IMR-90 (cell line): ENCODE data around the gene SLC6A7. TPM values are rescaled to one million over a fixed set of nuclear protein-coding genes. Genes with fewer than 3 reads are reported as not detected.
A peak's percentile ranks its signal among the peaks of the same experiment; 100 is the strongest.

ENCODE experiments used
- ATAC-seq: fragments of 200-7000 bp; cut with Tn5 transposase; 2 replicates; pipeline ENCODE4 v1.9.1; 2020; ENCODE audit warnings: low read depth, mild to moderate bottlenecking, moderate library complexity
- BruUV-seq: library from RNA; stranded (reverse); fragments of 400-500 nt; replicated peaks from 2 replicates; lab custom pipeline; 2021; lab: Mats Ljungman, UMichigan
- CTCF ChIA-PET: fragments of 300-600 bp; formaldehyde crosslinking; extraction: SDS; loops from one replicate; lab custom pipeline; 2021; ENCODE audit warnings: antibody characterized with exemption; lab: Yijun Ruan, JAX
- POLR2A ChIA-PET: fragments of 300-600 bp; sonication (Branson Sonifier 250); formaldehyde crosslinking; loops from one replicate; lab custom pipeline; 2022; ENCODE audit warnings: antibody characterized with exemption; ENCODE audit not compliant: unreplicated experiment; lab: Charles Lee
- DNase-seq: peaks from one replicate; pipeline ENCODE4 v3.0.0; 2013
- H2AFZ ChIP-seq: replicated peaks from 2 replicates; pipeline ENCODE3; 2013; ENCODE audit warnings: low read length, mild to moderate bottlenecking; ENCODE audit not compliant: poor library complexity
- H2AK5ac ChIP-seq: 2 replicates; pipeline ENCODE4 v1.6.1; 2013; ENCODE audit warnings: low read depth, low read length, inconsistent platforms
- H2AK9ac ChIP-seq: replicated peaks from 2 replicates; pipeline ENCODE3; 2013; ENCODE audit warnings: mild to moderate bottlenecking, low read depth, low read length, moderate library complexity; ENCODE audit not compliant: poor library complexity
- H2BK120ac ChIP-seq: 2 replicates; pipeline ENCODE4 v1.6.1; 2013; ENCODE audit warnings: low read depth, low read length, inconsistent platforms
- H2BK15ac ChIP-seq: 3 replicates; pipeline ENCODE4 v1.6.1; 2013; ENCODE audit warnings: low read depth, low read length, inconsistent platforms
- H2BK20ac ChIP-seq: 2 replicates; pipeline ENCODE4 v1.6.1; 2013; ENCODE audit warnings: low read depth, mild to moderate bottlenecking, inconsistent platforms, low read length, moderate library complexity
- H2BK5ac ChIP-seq: 2 replicates; pipeline ENCODE4 v1.6.1; 2013; ENCODE audit warnings: mild to moderate bottlenecking, low read depth, low read length, inconsistent platforms; ENCODE audit not compliant: poor library complexity, severe bottlenecking
- H3K14ac ChIP-seq: replicated peaks from 2 replicates; pipeline ENCODE4 v1.6.1; 2013; ENCODE audit warnings: low read depth, low read length, inconsistent platforms
- H3K18ac ChIP-seq: 2 replicates; pipeline ENCODE4 v1.6.1; 2013; ENCODE audit warnings: low read depth, low read length, control low read depth
- H3K23ac ChIP-seq: 2 replicates; pipeline ENCODE4 v1.6.1; 2013; ENCODE audit warnings: low read depth, low read length, inconsistent platforms
- H3K27ac ChIP-seq: 2 replicates; pipeline ENCODE4 v1.5.1; 2013; ENCODE audit warnings: mild to moderate bottlenecking, control low read depth, low read length; ENCODE audit not compliant: insufficient read depth
- H3K27me3 ChIP-seq: 2 replicates; pipeline ENCODE4 v1.6.1; 2013; ENCODE audit warnings: low read length; ENCODE audit not compliant: control insufficient read depth, insufficient read depth
- H3K36me3 ChIP-seq: 2 replicates; pipeline ENCODE4 v1.6.1; 2013; ENCODE audit warnings: low read length, mixed read lengths; ENCODE audit not compliant: control insufficient read depth, insufficient read depth
- H3K4ac ChIP-seq: 2 replicates; pipeline ENCODE4 v1.6.1; 2013; ENCODE audit warnings: low read depth, low read length, inconsistent platforms
- H3K4me1 ChIP-seq: 2 replicates; pipeline ENCODE4 v1.6.1; 2013; ENCODE audit warnings: low read length, mixed read lengths; ENCODE audit not compliant: control insufficient read depth, insufficient read depth
- H3K4me2 ChIP-seq: 2 replicates; pipeline ENCODE4 v1.6.1; 2013; ENCODE audit warnings: low read depth, mild to moderate bottlenecking, control low read depth, low read length, moderate library complexity
- H3K4me3 ChIP-seq: 2 replicates; pipeline ENCODE4 v1.5.1; 2013; ENCODE audit warnings: low read depth, mild to moderate bottlenecking, control low read depth, low read length, moderate library complexity; ENCODE audit not compliant: insufficient read depth
- H3K56ac ChIP-seq: 2 replicates; pipeline ENCODE4 v1.6.1; 2013; ENCODE audit warnings: low read length, inconsistent platforms; ENCODE audit not compliant: insufficient read depth; ENCODE audit errors: extremely low read depth
- H3K79me1 ChIP-seq, 2 experiments: 2 replicates each; pipeline ENCODE4 v1.6.1; 2013; ENCODE audit warnings: low read length in 2 of 2, inconsistent platforms in 1 of 2, low read depth in 1 of 2
- H3K9ac ChIP-seq: 2 replicates; pipeline ENCODE4 v1.6.1; 2013; ENCODE audit warnings: low read depth, low read length, control low read depth
- H3K9me1 ChIP-seq: 2 replicates; pipeline ENCODE4 v1.6.1; 2013; ENCODE audit warnings: low read length, inconsistent platforms; ENCODE audit not compliant: insufficient read depth
- H3K9me3 ChIP-seq: 2 replicates; pipeline ENCODE4 v1.6.1; 2013; ENCODE audit warnings: low read length; ENCODE audit not compliant: control insufficient read depth, insufficient read depth
- H4K20me1 ChIP-seq: 2 replicates; pipeline ENCODE4 v1.6.1; 2013; ENCODE audit warnings: low read length, inconsistent platforms; ENCODE audit not compliant: insufficient read depth
- H4K5ac ChIP-seq: 2 replicates; pipeline ENCODE4 v1.6.1; 2013; ENCODE audit warnings: mild to moderate bottlenecking, low read depth, low read length, control low read depth
- H4K8ac ChIP-seq, 2 experiments: 2 replicates each; pipeline ENCODE4 v1.6.1; 2013; ENCODE audit warnings: low read depth in 2 of 2, low read length in 2 of 2, control low read depth in 1 of 2, inconsistent platforms in 1 of 2
- H4K91ac ChIP-seq: 2 replicates; pipeline ENCODE4 v1.6.1; 2013; ENCODE audit warnings: low read depth, low read length, inconsistent platforms; ENCODE audit not compliant: insufficient read depth
- FOS ChIP-seq: fragments of 150-350 bp; IDR thresholded peaks from 2 replicates; pipeline ENCODE4 v1.6.1; 2016; ENCODE audit warnings: low read depth, low read length
- SMC3 ChIP-seq: fragments of 150-350 bp; IDR thresholded peaks from 2 replicates; pipeline ENCODE4 v1.6.1; 2016; ENCODE audit warnings: low read depth, mild to moderate bottlenecking, antibody characterized with exemption, low read length, moderate library complexity
- WGBS, 2 experiments: methylation state at CpG; one replicate each; pipeline versions ENCODE4 v1.1.5 to v1.1.7; 2013; ENCODE audit warnings: missing lambda C conversion rate in 2 of 2; ENCODE audit not compliant: insufficient read length in 1 of 2; ENCODE audit errors: extremely low coverage in 2 of 2; 5-methylcytosine and 5-hydroxymethylcytosine counted together
- dilution Hi-C: fragments of 300-500 bp; cut with HindIII; formaldehyde crosslinking; loops from one replicate; pipeline ENCODE4 v1.14.3; 2018; ENCODE audit warnings: low sequenced_read_pairs; ENCODE audit not compliant: unreplicated experiment
- in situ Hi-C: fragments of 300-500 bp; cut with MboI; formaldehyde crosslinking; loops from 3 replicates; pipeline ENCODE4 v1.14.3; 2019; ENCODE audit warnings: low sequenced_read_pairs, inconsistent platforms, mixed read lengths
- intact Hi-C: fragments of 100-400 bp; cut with micrococcal nuclease; formaldehyde crosslinking; loops from 2 replicates; pipeline ENCODE4 v1.10.0; 2022
- polyA plus RNA-seq, 3 experiments: library from polyadenylated mRNA; depleted of rRNA; stranded (reverse); fragments of >200 nt; gene quantifications; 2 replicates each; pipeline ENCODE4 v1.2.3, GENCODE V29; 2012; ENCODE audit warnings: low replicate concordance in 1 of 3
- total RNA-seq: library from RNA; depleted of rRNA; stranded (reverse); fragments of >200 nt; gene quantifications from 2 replicates; pipeline ENCODE4 v1.2.3, GENCODE V29; 2012

The SLC6A7 gene
- total and polyA plus RNA-seq, 2 of the 4 experiments (the other 2 are of a cell fraction), result under 0.01 TPM; not detected in 1

- Histone ChIP-seq H2BK20ac (peak overlapping the region; percentile 38), H3K9me3 (no peaks in the 10 kb centered on the region), H2BK120ac (peak overlapping the region; percentile 69), H3K27me3 (no peaks in the 10 kb centered on the region), H3K23ac (no peak overlapping the region), H3K4me2 (peak overlapping the region; percentile 8; the same call in 1 of the 2 replicates), H3K9me1 (peaks cover 6% of the 10 kb centered on the region; the same call in 1 of the 2 replicates), H4K91ac (no peak overlapping the region), H4K5ac (peak overlapping the region; percentile 7; the same call in 1 of the 2 replicates), H3K4ac (peak overlapping the region; percentile 55; the same call in 1 of the 2 replicates), H3K79me1 (no peaks in the 10 kb centered on the region), H2AFZ (peak overlapping the region; percentile 59), H3K4me3 (no peak overlapping the region), H2AK5ac (peak overlapping the region; percentile 33; the same call in 1 of the 2 replicates), H3K4me1 (peaks cover 11% of the 10 kb centered on the region), H3K36me3 (no peaks in the 10 kb centered on the region), H3K56ac (no peak overlapping the region), H2AK9ac (peak overlapping the region; percentile 60), H2BK15ac (peak overlapping the region; percentile 76; the same call in 1 of the 3 replicates), H3K14ac (peak overlapping the region; percentile 34), H3K9ac (no peak overlapping the region), H4K20me1 (no peaks in the 10 kb centered on the region), H2BK5ac (no peak overlapping the region), H4K8ac (0 out of 4 replicates have a peak overlapping the region, but pooled peaks of 1 of the 2 experiments have one; percentile 18), H3K18ac (no peak overlapping the region; the same call in 1 of the 2 replicates), H3K27ac (no peak overlapping the region)
- in situ Hi-C loops, result loop anchor here (5.0 to 25.0 kb wide), 2 partner anchors 36 to 571 kb away; no protein-coding TSS in a partner anchor
- ChIA-PET CTCF (interaction anchor here (0.7 to 1.8 kb wide), 2 partner anchors 46 to 143 kb away, joined by 4 read pairs; no protein-coding TSS in a partner anchor), POLR2A (no interaction called here)
- intact Hi-C loops, result no loop called here
- no TSS peak for BruUV-seq
- dilution Hi-C loops, result no loop called here
- peak; percentile 78 for ATAC-seq
- TF ChIP-seq FOS (0 out of 2 replicates have a peak, but pooled peaks have one; percentile 33), SMC3 (no peak)
- WGBS, 2 experiments, result 73% methylated on average over 11 of the region's 19 CpGs; no CpG with 5 or more reads in 1 of the 2 experiments
- DNase-seq, result peak; percentile 79
These were observed 18.6 kb downstream of the SLC6A7 start for GRCh38 chr5:150208187-150209098.
